OCI-LY7 (cell line): Measurements from ENCODE around the gene NFKBIE. TPM values are rescaled to one million over a fixed set of nuclear protein-coding genes. Genes with fewer than 3 reads are reported as not detected.

ENCODE experiments used
- BruUV-seq: library from RNA; stranded (reverse); fragments of 400-500 nt; replicated peaks from 2 replicates; lab custom pipeline; 2021; lab: Mats Ljungman, UMichigan
- CTCF ChIA-PET: fragments of 300-600 bp; sonication (Branson Sonifier 250); formaldehyde crosslinking; loops from one replicate; lab custom pipeline; 2022; ENCODE audit warnings: antibody characterized with exemption; ENCODE audit not compliant: unreplicated experiment; lab: Charles Lee
- POLR2A ChIA-PET: fragments of 300-600 bp; sonication (Branson Sonifier 250); formaldehyde crosslinking; loops from one replicate; lab custom pipeline; 2022; ENCODE audit warnings: antibody characterized with exemption; lab: Charles Lee
- DNase-seq: peaks from one replicate; pipeline ENCODE4 v3.0.0-alpha.2; 2015; ENCODE audit warnings: low spot score
- H2AFZ ChIP-seq: fragments of 200-600 bp; sonication (generic), shearing (Covaris generic); 2 replicates; pipeline ENCODE4 v1.6.1; 2014; ENCODE audit warnings: mild to moderate bottlenecking, antibody characterized with exemption, low read length, moderate library complexity
- H3K27ac ChIP-seq: fragments of 200-600 bp; sonication (generic); 2 replicates; pipeline ENCODE4 v1.5.1; 2014; ENCODE audit warnings: mixed run types, low read depth, mild to moderate bottlenecking, moderate library complexity, low read length, inconsistent platforms; ENCODE audit not compliant: poor library complexity, severe bottlenecking
- H3K36me3 ChIP-seq: fragments of 200-600 bp; sonication (generic); 2 replicates; pipeline ENCODE4 v1.6.1; 2014; ENCODE audit warnings: mild to moderate bottlenecking, antibody characterized with exemption, low read length, moderate library complexity, mixed read lengths; ENCODE audit not compliant: insufficient read depth
- H3K4me1 ChIP-seq: fragments of 200-600 bp; sonication (generic); 2 replicates; pipeline ENCODE4 v1.5.1; 2014; ENCODE audit warnings: mild to moderate bottlenecking, low read length; ENCODE audit not compliant: insufficient read depth, poor library complexity, severe bottlenecking
- H3K4me2 ChIP-seq: fragments of 200-600 bp; sonication (generic); 2 replicates; pipeline ENCODE4 v1.6.1; 2014; ENCODE audit warnings: mild to moderate bottlenecking, low read length
- H3K4me3 ChIP-seq: fragments of 200-600 bp; sonication (generic); 2 replicates; pipeline ENCODE4 v1.5.1; 2014; ENCODE audit warnings: mild to moderate bottlenecking, low read depth, low read length; ENCODE audit not compliant: poor library complexity, severe bottlenecking
- H3K79me2 ChIP-seq: fragments of 200-600 bp; sonication (generic); 2 replicates; pipeline ENCODE4 v1.6.1; 2016; ENCODE audit warnings: low read depth, mild to moderate bottlenecking, low read length, moderate library complexity, mixed read lengths; ENCODE audit not compliant: insufficient read depth
- H3K9me2 ChIP-seq: fragments of 200-600 bp; sonication (generic); 2 replicates; pipeline ENCODE4 v1.6.1; 2016; ENCODE audit warnings: mild to moderate bottlenecking, low read length, mixed read lengths; ENCODE audit not compliant: insufficient read depth
- H3K9me3 ChIP-seq: fragments of 200-600 bp; sonication (generic); 2 replicates; pipeline ENCODE4 v1.6.1; 2014; ENCODE audit warnings: mild to moderate bottlenecking, mixed run types, low read length, mixed read lengths
- H4K20me1 ChIP-seq: fragments of 200-600 bp; sonication (generic); 2 replicates; pipeline ENCODE4 v1.6.1; 2014; ENCODE audit warnings: mild to moderate bottlenecking, antibody characterized with exemption, low read length, moderate library complexity, mixed read lengths; ENCODE audit not compliant: insufficient read depth
- EZH2phosphoT487 ChIP-seq: fragments of 200-600 bp; sonication (generic); IDR thresholded peaks from 2 replicates; pipeline ENCODE4 v1.6.1; 2018; ENCODE audit warnings: low read depth, borderline replicate concordance, mild to moderate bottlenecking, mixed run types, antibody characterized with exemption, low read length, moderate library complexity, mixed read lengths
- intact Hi-C: fragments of 100-400 bp; cut with micrococcal nuclease; formaldehyde crosslinking; loops from one replicate; pipeline ENCODE4 v1.10.0; 2022; ENCODE audit not compliant: unreplicated experiment
- total RNA-seq, 2 experiments: library from RNA; depleted of rRNA in 1 of 2; stranded (reverse); fragments of >200 nt in 1 of 2; shearing (Covaris generic) in 1 of 2; gene quantifications; 2 replicates each; pipeline ENCODE4 v1.2.3, GENCODE V29; 2014 to 2022
- TF ChIP-seq, protein P1 (sequence below): fragments of 200-600 bp; sonication (generic); conservative IDR thresholded peaks from 2 replicates; pipeline ENCODE4 v1.5.1; 2014; ENCODE audit warnings: mild to moderate bottlenecking, antibody characterized with exemption, low read length, moderate library complexity, mixed read lengths

The NFKBIE gene
- total RNA-seq, 2 experiments from 2014 or later = 24.8 to 43.1 TPM

DNA sequence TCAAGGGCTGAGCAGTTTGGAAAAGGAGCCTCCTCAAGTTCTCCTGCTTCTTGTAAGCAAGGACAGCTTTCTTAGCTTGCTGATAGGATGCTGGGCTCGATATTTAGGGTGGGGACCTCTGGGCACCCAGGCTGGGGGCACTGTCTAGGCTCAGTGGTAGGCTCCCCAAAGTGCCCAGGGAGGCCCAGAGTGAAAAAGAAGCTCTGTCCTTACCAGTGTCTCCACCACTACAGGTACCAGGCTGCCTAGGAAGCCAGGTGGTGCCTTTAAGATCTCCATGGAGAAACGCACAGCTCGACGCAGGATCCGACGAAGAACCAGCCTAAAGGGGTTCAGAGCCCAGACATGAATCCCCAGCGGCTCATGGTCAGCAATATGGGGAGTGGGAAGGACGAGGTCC is 41.4 kb upstream of the NFKBIE start:
- CTCF ChIA-PET = no interaction called here
- no peaks in the 10 kb centered on the region for H3K9me3 ChIP-seq
- peaks cover 87% of the 10 kb centered on the region for H3K36me3 ChIP-seq
- DNase-seq = no peak
- BruUV-seq = no TSS peak
- no peaks in the 10 kb centered on the region for H3K79me2 ChIP-seq
- no peak for TF ChIP-seq EZH2phosphoT487
- TF ChIP-seq, protein P1, sequence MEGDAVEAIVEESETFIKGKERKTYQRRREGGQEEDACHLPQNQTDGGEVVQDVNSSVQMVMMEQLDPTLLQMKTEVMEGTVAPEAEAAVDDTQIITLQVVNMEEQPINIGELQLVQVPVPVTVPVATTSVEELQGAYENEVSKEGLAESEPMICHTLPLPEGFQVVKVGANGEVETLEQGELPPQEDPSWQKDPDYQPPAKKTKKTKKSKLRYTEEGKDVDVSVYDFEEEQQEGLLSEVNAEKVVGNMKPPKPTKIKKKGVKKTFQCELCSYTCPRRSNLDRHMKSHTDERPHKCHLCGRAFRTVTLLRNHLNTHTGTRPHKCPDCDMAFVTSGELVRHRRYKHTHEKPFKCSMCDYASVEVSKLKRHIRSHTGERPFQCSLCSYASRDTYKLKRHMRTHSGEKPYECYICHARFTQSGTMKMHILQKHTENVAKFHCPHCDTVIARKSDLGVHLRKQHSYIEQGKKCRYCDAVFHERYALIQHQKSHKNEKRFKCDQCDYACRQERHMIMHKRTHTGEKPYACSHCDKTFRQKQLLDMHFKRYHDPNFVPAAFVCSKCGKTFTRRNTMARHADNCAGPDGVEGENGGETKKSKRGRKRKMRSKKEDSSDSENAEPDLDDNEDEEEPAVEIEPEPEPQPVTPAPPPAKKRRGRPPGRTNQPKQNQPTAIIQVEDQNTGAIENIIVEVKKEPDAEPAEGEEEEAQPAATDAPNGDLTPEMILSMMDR = no peak
- intact Hi-C loops = no loop called here
- H3K4me1 ChIP-seq = peaks cover 1% of the 10 kb centered on the region
- no peaks in the 10 kb centered on the region for H3K9me2 ChIP-seq
- H3K4me2 ChIP-seq = no peak overlapping the region
- H4K20me1 ChIP-seq = no peaks in the 10 kb centered on the region
- no peak overlapping the region for H2AFZ ChIP-seq
- POLR2A ChIA-PET = no interaction called here
- H3K4me3 ChIP-seq = no peak overlapping the region
- H3K27ac ChIP-seq = no peak overlapping the region

DNA sequence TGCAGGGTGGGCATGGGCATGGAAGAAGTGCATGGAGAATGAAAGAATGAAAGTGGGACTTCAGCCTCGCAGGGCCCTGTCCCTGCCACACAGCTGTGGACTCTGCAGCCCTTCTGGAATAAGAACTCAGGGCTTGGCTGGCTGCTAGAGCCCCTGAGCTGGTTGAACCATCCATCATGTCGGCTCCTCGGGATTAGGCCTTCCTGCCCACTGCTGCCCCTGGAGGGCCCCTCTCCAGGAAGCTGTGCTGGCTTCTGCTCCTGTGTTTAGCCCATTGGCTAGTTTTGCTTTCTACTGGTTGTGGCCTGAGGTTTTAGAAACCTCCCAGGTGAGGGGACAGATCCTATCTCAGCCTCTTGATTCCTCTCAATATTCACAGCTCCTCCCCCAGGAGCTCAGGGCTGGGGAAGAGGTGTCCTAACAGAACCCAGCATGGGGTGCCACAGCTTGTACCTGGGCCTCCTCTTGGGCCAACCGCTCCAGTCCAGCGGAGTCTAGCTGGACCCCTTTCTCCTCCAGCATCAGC is 39.9 kb upstream of the NFKBIE start:
- intact Hi-C loops = no loop called here
- H3K9me3 ChIP-seq = no peaks in the 10 kb centered on the region
- H4K20me1 ChIP-seq = no peaks in the 10 kb centered on the region
- POLR2A ChIA-PET = no interaction called here
- H3K4me2 ChIP-seq = no peak overlapping the region
- no TSS peak for BruUV-seq
- no peaks in the 10 kb centered on the region for H3K9me2 ChIP-seq
- CTCF ChIA-PET = interaction anchor here (0.9 kb wide), 1 partner anchor 20 kb away, joined by 4 read pairs; no protein-coding TSS in a partner anchor
- no peaks in the 10 kb centered on the region for H3K79me2 ChIP-seq
- no peak overlapping the region for H3K27ac ChIP-seq
- no peak for DNase-seq
- H3K4me3 ChIP-seq = no peak overlapping the region
- H2AFZ ChIP-seq = no peak overlapping the region
- no peaks in the 10 kb centered on the region for H3K4me1 ChIP-seq
- H3K36me3 ChIP-seq = peaks cover 87% of the 10 kb centered on the region
- TF ChIP-seq, protein P1 = no peak
- no peak for TF ChIP-seq EZH2phosphoT487
